Measurements from ENCODE around the gene SLC9A9.
A peak's percentile ranks its signal among the peaks of the same experiment; 100 is the strongest.

The SLC9A9 gene

GRCh38 chr3:143634427-143634826, 213.8 kb downstream of the SLC9A9 start:
- DNase-seq, result no peak

GRCh38 chr3:143633816-143634215, 214.5 kb downstream of the SLC9A9 start:
- DNase-seq, result no peak

- no peak for DNase-seq
Observed at GRCh38 chr3:143629726-143630125, 218.5 kb downstream of the SLC9A9 start.

GRCh38 chr3:143628971-143629370, 219.3 kb downstream of the SLC9A9 start:
- no peak for DNase-seq

DNA sequence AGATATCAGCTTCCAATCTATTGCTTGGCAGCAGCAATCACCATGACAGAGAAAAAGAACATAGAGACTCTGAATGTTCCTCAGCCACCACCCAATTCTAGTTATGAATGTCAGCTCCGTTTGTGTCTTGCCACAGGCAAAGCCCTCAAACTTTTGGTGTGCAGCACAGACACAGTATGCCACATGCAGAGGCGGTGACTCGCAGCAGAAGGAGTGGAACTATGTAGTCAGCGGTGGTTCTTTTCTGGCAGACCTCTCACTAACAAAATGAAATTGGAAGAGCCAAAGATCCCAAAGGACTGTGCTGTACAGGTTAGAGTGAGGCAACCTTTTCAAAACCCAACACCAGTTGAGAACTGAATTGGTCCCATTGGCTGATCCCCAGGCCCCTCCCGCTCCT, 220.9 kb downstream of the SLC9A9 start:
- peak; percentile 5 to 17 for DNase-seq

- DNase-seq, result no peak
Observed at GRCh38 chr3:143619231-143619630, 229.0 kb downstream of the SLC9A9 start.

DNA sequence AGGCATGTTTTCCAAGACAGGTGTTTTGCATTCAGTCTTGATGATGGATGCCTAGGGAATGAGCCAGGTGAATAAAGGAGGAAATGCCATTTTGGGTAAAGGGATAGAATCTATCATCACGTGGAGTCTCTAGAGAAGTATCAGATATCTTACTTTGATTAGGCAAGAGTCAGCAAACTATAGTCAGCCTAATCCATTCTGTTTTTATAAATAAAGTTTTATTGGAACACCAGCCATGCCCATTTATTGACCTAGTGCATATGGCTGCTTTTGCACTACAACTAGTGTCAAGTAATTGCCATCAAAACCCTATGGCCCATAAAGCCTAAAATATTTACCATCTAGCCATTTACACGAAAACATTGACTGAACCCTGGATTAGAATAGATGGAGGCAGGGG, 231.2 kb downstream of the SLC9A9 start:
- no peak for DNase-seq

DNA sequence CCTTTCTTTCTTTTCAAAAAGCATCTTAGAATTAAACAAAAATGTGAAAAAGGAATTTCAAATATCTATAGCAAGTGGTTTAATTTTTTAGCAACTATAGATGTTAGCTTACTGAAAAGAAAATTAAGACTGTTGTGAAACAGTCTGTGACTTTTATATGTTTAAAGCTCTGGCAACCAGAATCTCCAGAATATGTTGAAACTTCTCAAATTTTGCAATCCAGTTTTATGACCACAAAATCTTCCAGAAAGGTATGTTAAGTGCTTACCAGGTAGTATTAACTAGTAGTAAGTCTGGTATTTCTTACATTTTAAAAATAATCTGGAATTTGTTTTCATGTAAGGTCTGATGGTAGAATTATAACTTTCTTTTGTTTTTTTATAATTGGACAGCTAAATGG, 235.0 kb downstream of the SLC9A9 start:
- no peak for DNase-seq

GRCh38 chr3:143612541-143612940, 235.7 kb downstream of the SLC9A9 start:
- no peak for DNase-seq

GRCh38 chr3:143608966-143609365, 239.3 kb downstream of the SLC9A9 start:
- DNase-seq, result no peak

- no peak for DNase-seq
Observed at GRCh38 chr3:143605233-143605950, 242.9 kb downstream of the SLC9A9 start.

- no peak for DNase-seq
Observed at GRCh38 chr3:143604402-143605185, 243.7 kb downstream of the SLC9A9 start.

- DNase-seq, result no peak
Observed at GRCh38 chr3:143603774-143604173, 244.5 kb downstream of the SLC9A9 start.

DNA sequence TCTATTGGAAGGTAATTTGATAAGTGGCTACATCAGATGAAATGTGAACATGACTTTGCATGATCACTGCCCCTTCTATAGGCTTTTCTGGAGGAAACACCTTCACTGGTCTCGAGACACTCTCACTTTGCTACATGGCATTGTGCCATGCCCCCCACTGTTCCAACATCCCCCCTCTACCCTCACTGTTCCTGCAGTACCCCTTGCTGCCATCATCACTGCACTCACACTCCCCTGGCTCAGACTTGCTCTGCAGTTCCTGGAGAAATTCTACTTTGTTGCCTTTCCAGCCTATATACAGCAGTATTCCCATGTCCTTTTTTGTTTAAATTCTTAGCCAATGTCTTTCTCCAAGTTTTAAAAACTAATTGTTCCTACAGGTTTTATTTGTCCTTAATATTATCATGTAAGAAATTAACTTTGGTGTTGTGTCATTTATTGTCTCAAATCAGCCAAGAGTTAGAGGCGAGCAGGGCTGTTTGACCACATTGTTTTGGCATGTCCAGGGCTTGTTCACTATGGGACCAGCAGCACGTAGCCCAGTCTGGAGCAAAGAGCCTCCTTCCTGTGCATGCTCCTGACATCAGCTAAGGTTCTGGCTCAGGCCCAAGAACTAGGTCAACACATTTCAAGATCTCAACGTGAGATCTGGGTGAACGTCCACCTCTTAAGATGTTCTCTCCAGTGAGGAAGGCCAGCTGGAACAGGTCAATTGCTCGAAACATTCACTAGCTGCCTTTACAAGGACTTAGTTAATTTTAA, 246.4 kb downstream of the SLC9A9 start:
- DNase-seq, result no peak

DNA sequence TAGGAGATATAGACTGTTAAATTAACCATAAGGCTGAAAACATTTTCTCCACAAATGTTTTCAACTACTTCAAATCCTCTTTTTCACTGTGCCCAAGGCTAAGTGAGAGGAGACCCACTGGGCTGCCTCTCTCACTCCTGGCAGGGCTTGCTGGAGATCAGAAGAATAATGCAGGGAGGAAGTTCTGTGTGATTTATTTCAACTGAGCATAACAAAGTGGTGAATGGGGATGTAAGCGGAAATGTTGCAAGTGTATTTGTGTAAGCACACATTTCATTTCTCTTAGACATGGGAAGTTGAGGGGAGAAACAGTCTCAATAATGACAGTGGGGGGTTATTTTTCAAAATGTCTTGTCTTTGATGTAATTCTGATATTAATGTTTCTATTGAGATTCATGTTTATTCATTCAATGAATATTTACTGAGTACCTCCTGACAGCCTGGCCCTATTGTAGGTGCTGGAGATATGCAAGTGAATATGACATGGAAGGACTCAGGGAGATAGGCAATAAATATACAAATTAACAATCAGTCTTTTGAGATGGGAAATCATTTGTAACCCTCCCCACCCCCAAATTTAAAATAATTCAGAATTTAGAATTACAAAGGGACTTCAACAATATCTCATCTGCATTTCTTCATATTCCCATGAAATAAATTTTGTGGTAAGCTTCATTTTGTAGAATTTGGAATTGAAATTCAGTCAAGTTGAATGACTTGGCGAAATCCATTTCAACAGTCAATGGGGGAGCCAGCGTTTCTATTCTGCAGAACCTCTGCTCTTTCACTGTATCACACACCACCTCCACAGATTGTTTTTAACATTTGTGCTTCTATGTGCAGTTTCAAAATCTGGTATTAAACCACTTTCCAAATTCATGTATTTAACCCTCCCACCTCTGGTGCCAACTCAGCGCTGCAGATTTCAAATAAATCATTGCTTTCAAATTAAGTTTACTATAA, 247.2 kb downstream of the SLC9A9 start:
- no peak for DNase-seq

DNA sequence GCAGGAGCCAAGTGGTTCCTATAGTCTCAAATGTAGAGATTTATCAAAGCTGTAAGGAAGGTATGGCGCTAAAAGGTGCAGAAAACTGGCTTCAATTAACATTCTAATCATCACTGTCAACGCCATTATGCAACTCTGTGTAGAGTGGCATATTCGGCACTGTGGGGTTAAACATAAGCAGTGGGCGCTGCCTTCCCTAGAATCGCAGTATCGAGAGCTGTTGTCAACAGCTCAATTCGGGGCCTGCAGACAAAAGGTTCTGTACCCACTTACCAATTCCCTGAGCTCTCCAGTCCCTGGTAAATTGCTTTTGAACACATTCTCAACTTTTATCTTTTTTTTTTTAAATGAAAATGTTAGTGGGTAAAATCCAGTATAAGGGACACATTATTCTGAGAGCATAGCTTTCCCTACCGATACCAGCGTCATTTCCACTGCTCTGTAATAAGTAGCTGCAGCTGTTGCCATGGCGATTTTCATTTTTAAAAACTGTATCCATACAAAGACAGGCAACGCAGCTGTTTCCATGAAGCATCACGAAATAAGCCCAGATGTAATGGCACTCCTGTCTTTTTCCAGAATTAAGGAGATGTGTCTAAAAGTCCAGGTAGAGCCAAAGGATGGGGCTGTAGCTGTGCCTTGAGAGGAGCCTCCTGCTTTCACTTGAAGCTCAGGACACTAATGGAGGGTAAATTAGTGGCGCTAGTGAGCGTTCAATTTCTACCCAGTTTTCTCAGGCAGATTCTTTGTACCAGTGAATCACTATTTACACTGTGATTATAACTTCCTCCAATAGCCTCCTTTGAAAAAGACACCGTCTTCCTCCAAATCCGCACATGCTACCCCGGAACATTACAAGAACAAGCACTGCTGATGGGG, 250.3 kb downstream of the SLC9A9 start:
- DNase-seq, result no peak

- no peak for DNase-seq
Observed at GRCh38 chr3:143596957-143597642, 251.2 kb downstream of the SLC9A9 start.

DNA sequence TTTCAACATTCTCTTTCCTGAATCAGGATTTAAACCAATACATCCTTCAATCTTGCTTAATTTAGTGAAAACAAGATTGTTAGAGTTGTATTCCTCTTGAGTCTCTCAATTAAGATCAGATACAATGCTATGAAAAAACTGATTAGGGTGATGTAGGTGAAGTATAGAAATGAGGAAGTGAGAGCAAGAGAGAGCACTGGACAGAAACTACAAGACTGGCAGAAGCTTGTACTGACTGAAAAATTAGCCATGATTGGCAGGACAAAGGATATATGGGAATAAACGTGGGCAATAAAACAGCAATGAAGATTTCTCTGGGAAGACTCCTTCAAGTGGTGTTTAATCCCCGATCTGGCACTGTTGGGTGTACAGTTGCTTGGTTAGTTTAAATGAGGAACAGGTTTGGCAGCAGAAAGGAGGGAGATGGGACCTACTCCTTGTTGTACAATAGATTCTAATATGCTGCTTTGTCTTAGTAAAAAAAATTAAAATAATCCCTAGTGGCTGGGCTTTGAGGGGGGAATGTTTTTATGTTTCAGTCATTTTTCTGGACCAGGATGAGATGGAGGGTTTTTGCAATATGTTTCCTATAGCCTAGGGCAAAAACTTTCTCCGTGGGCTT, 252.7 kb downstream of the SLC9A9 start:
- DNase-seq, result no peak

DNA sequence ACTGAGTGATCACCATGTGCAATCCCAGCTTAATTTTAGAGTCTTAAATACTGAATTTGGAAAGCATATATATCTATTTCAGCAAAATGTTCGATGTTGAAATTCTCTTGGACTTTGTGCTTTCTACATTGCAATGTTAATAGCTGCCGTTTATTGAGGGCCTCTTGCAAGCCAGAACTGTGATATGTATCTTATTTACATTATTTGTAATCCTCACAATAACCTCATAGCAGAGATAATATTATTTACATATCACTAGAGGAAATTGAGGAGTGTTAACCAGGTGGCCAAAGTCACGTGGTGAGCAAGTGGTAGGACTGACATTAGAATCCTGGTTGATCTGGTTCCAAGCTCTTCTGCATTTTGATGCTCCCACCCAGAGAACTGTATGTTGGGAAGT, 254.1 kb downstream of the SLC9A9 start:
- DNase-seq, result no peak

GRCh38 chr3:143590660-143591059, 257.6 kb downstream of the SLC9A9 start:
- DNase-seq, result no peak

Data from stimulated activated CD4-positive, alpha-beta T cell treated with anti-CD3 and anti-CD28 coated beads, Interleukin-2, amount 100 ng/mL, for 48 hours (primary cell).